SKM-1 (cell line): ENCODE results near the gene PLEKHA1.

Source experiments
- DNase-seq: peaks from one replicate; lab custom pipeline; 2025; ENCODE audit not compliant: unreplicated experiment; lab: John Stamatoyannopoulos, UW

The PLEKHA1 gene

GRCh38 chr10:122420624-122421007, 46.1 kb downstream of the PLEKHA1 start:
- no peak for DNase-seq

GRCh38 chr10:122421054-122421625, 46.6 kb downstream of the PLEKHA1 start:
- no peak for DNase-seq

- DNase-seq, result peak; percentile 19
These were observed 47.2 kb downstream of the PLEKHA1 start for GRCh38 chr10:122421742-122422141.

- no peak for DNase-seq
These were observed 47.9 kb downstream of the PLEKHA1 start for GRCh38 chr10:122422266-122422989.

GRCh38 chr10:122424059-122424458, 49.6 kb downstream of the PLEKHA1 start:
- DNase-seq, result no peak

GRCh38 chr10:122426829-122427228, 52.3 kb downstream of the PLEKHA1 start:
- DNase-seq, result no peak

GRCh38 chr10:122427280-122427679, 52.8 kb downstream of the PLEKHA1 start:
- no peak for DNase-seq

GRCh38 chr10:122435212-122435827, 60.8 kb downstream of the PLEKHA1 start:
- peak; percentile 54 for DNase-seq

- DNase-seq, result no peak
These were observed 67.5 kb downstream of the PLEKHA1 start for GRCh38 chr10:122441961-122442360.

GRCh38 chr10:122445469-122445868, 71.0 kb downstream of the PLEKHA1 start:
- DNase-seq, result no peak

GRCh38 chr10:122445904-122446303, 71.4 kb downstream of the PLEKHA1 start:
- no peak for DNase-seq

GRCh38 chr10:122446668-122447423, 72.3 kb downstream of the PLEKHA1 start:
- no peak for DNase-seq

GRCh38 chr10:122448600-122448999, 74.1 kb downstream of the PLEKHA1 start:
- no peak for DNase-seq

- DNase-seq, result no peak
These were observed 74.6 kb downstream of the PLEKHA1 start for GRCh38 chr10:122449153-122449552.

GRCh38 chr10:122450353-122450990, 76.0 kb downstream of the PLEKHA1 start:
- DNase-seq, result no peak

GRCh38 chr10:122454071-122454470, 79.6 kb downstream of the PLEKHA1 start:
- no peak for DNase-seq

GRCh38 chr10:122454603-122455080, 80.1 kb downstream of the PLEKHA1 start, which contains the start of gene ARMS2:
Gene ARMS2, plus strand, starts transcription at chr10:122454653. Its CDS starts 75 bp downstream, at chr10:122454728.
- no peak for DNase-seq

- DNase-seq, result no peak
These were observed 81.0 kb downstream of the PLEKHA1 start for GRCh38 chr10:122455376-122456079.

GRCh38 chr10:122457934-122458333, 83.4 kb downstream of the PLEKHA1 start:
- DNase-seq, result no peak

GRCh38 chr10:122458693-122459092, 84.2 kb downstream of the PLEKHA1 start:
- no peak for DNase-seq
